IPS-18c (cell line): ENCODE measurements around the gene GIPC2.

Experiments used
- H3K4me3 ChIP-seq: 2 replicates; pipeline ENCODE4 v1.7.0; 2013; ENCODE audit warnings: low read depth, mild to moderate bottlenecking, low read length, moderate library complexity; ENCODE audit not compliant: insufficient read depth
- H3K9me3 ChIP-seq: one replicate; pipeline ENCODE4 v1.6.1; 2013; ENCODE audit warnings: mild to moderate bottlenecking, low read length, moderate library complexity; ENCODE audit not compliant: control insufficient read depth, insufficient read depth

The GIPC2 gene

GRCh38 chr1:78145105-78145580 is 99.4 kb downstream of the GIPC2 start:
- no peaks in the 10 kb centered on the region for H3K9me3 ChIP-seq
- no peak overlapping the region for H3K4me3 ChIP-seq

GRCh38 chr1:78146205-78146771 is 100.5 kb downstream of the GIPC2 start:
- H3K9me3 ChIP-seq, result no peaks in the 10 kb centered on the region
- no peak overlapping the region for H3K4me3 ChIP-seq

- H3K4me3 ChIP-seq, result no peak overlapping the region
- no peaks in the 10 kb centered on the region for H3K9me3 ChIP-seq
Measured at GRCh38 chr1:78147031-78147430, 101.3 kb downstream of the GIPC2 start.

- H3K4me3 ChIP-seq, result no peak overlapping the region
- H3K9me3 ChIP-seq, result no peaks in the 10 kb centered on the region
Measured at GRCh38 chr1:78153092-78153736, 107.4 kb downstream of the GIPC2 start.

- Histone ChIP-seq H3K9me3 (no peaks in the 10 kb centered on the region), H3K4me3 (no peak overlapping the region)
Measured at GRCh38 chr1:78155121-78155520, 109.4 kb downstream of the GIPC2 start.

GRCh38 chr1:78156805-78157521 is 111.2 kb downstream of the GIPC2 start:
- H3K9me3 ChIP-seq, result no peaks in the 10 kb centered on the region
- no peak overlapping the region for H3K4me3 ChIP-seq

- no peak overlapping the region for H3K4me3 ChIP-seq
Measured at GRCh38 chr1:78165816-78166215, 120.0 kb downstream of the GIPC2 start.

GRCh38 chr1:78168306-78168705 is 122.5 kb downstream of the GIPC2 start:
- Histone ChIP-seq H3K9me3 (no peaks in the 10 kb centered on the region), H3K4me3 (no peak overlapping the region)

More at GRCh38 chr1:78165816-78166215, 120.0 kb downstream of the GIPC2 start:
- no peaks in the 10 kb centered on the region for H3K9me3 ChIP-seq

GRCh38 chr1:78170859-78171258 is 125.1 kb downstream of the GIPC2 start:
- no peaks in the 10 kb centered on the region for H3K9me3 ChIP-seq
- H3K4me3 ChIP-seq, result no peak overlapping the region

- H3K4me3 ChIP-seq, result no peak overlapping the region
- H3K9me3 ChIP-seq, result no peaks in the 10 kb centered on the region
Measured at GRCh38 chr1:78171736-78172590, 126.2 kb downstream of the GIPC2 start.

GRCh38 chr1:78176448-78176847 is 130.7 kb downstream of the GIPC2 start:
- H3K9me3 ChIP-seq, result no peaks in the 10 kb centered on the region
- no peak overlapping the region for H3K4me3 ChIP-seq

GRCh38 chr1:78177708-78178270 is 132.0 kb downstream of the GIPC2 start:
- H3K9me3 ChIP-seq, result no peaks in the 10 kb centered on the region
- no peak overlapping the region for H3K4me3 ChIP-seq

- H3K4me3 ChIP-seq, result no peak overlapping the region
- H3K9me3 ChIP-seq, result no peaks in the 10 kb centered on the region
Measured at GRCh38 chr1:78178816-78179215, 133.1 kb downstream of the GIPC2 start.

GRCh38 chr1:78184460-78185072 is 138.8 kb downstream of the GIPC2 start:
- Histone ChIP-seq H3K4me3 (no peak overlapping the region), H3K9me3 (no peaks in the 10 kb centered on the region)
